Adipocyte (in vitro differentiated cells): ENCODE results near the gene SLC16A12.

ENCODE experiments used
- DNase-seq: peaks from one replicate; pipeline ENCODE4 v3.0.0-alpha.2; 2015; ENCODE audit warnings: low read depth
- H3K27me3 ChIP-seq: replicated peaks from 2 replicates; pipeline ENCODE4 v1.7.0; 2013; ENCODE audit warnings: mild to moderate bottlenecking, low read length, moderate library complexity; ENCODE audit not compliant: control insufficient read depth, insufficient read depth
- H3K36me3 ChIP-seq: 2 replicates; pipeline ENCODE4 v1.7.0; 2013; ENCODE audit warnings: low read length, mild to moderate bottlenecking, moderate library complexity; ENCODE audit not compliant: control insufficient read depth, insufficient read depth, severe bottlenecking
- H3K4me1 ChIP-seq: 2 replicates; pipeline ENCODE4 v1.7.0; 2013; ENCODE audit warnings: mild to moderate bottlenecking, low read length, moderate library complexity; ENCODE audit not compliant: control insufficient read depth, insufficient read depth
- H3K4me3 ChIP-seq: 2 replicates; pipeline ENCODE4 v1.7.0; 2013; ENCODE audit warnings: mild to moderate bottlenecking, low read length, moderate library complexity
- H3K9ac ChIP-seq: 2 replicates; pipeline ENCODE4 v1.7.0; 2013; ENCODE audit warnings: mild to moderate bottlenecking, low read length, moderate library complexity
- H3K9me3 ChIP-seq: 2 replicates; pipeline ENCODE4 v1.7.0; 2013; ENCODE audit warnings: mild to moderate bottlenecking, low read length, moderate library complexity; ENCODE audit not compliant: control insufficient read depth

SLC16A12 gene

DNA sequence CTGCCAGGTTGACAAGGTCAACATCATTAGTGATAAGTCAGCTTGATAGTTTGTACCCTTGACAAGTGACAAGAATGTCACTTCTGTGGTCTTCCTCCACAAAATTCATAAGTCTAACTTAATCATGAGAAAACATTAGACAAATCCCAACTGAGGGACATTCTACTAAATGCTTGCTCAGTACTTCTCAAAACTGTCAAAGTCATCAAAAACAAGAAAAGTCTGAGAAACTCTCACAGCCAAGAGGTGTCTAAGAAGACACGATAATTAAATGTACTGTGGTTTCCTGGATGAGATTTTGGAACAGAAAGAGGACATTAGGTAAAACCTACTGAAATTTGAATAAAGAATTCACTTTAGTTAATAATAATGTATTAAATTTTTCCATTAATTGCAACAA lies 29.8 kb upstream of the SLC16A12 start:
- Histone ChIP-seq H3K27me3 (no peaks in the 10 kb centered on the region), H3K9ac (no peak overlapping the region), H3K36me3 (no peaks in the 10 kb centered on the region), H3K4me3 (no peak overlapping the region), H3K9me3 (no peaks in the 10 kb centered on the region), H3K4me1 (peaks cover 9% of the 10 kb centered on the region)
- no peak for DNase-seq

DNA sequence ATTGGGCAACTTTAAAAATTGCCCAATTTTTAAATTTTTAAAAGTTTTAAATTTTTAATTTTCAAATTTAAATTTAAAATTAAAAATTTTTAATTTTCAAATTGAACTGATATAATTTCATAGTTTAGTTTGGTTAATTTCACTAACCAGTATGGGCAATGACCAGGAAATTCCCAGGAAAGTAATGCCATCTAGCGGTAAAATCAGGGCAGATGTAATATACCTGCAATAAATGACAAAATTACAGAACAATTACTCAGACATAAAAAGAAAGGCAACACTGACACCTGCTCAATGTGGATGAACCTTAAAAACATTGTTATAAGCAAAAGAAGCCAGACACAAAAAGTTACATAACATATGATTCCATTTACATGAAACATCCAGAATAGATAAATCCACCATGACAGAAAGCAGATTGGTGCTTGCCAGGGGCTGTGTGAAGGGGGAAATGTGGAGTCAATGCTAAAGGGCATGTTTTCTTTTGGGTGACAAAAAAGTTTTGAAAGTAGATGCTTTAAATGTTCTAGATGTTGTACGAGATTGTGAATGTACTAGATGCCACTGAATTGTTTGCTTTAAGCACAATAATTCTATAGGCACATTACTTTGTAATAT lies 28.6 kb upstream of the SLC16A12 start:
- Histone ChIP-seq H3K4me3 (no peak overlapping the region), H3K9me3 (no peaks in the 10 kb centered on the region), H3K27me3 (no peaks in the 10 kb centered on the region), H3K36me3 (no peaks in the 10 kb centered on the region), H3K4me1 (peaks cover 9% of the 10 kb centered on the region), H3K9ac (no peak overlapping the region)
- DNase-seq: peak; percentile 81

GRCh38 chr10:89563311-89563710 lies 27.9 kb upstream of the SLC16A12 start:
- H3K27me3 ChIP-seq: no peaks in the 10 kb centered on the region
- H3K36me3 ChIP-seq: no peaks in the 10 kb centered on the region

GRCh38 chr10:89556600-89556999 lies 21.2 kb upstream of the SLC16A12 start:
- Histone ChIP-seq H3K27me3 (peaks cover 3% of the 10 kb centered on the region), H3K36me3 (no peaks in the 10 kb centered on the region), H3K9me3 (no peaks in the 10 kb centered on the region), H3K4me3 (no peak overlapping the region), H3K4me1 (peaks cover 13% of the 10 kb centered on the region), H3K9ac (no peak overlapping the region)
- no peak for DNase-seq

More at GRCh38 chr10:89563311-89563710, 27.9 kb upstream of the SLC16A12 start:
- H3K9ac ChIP-seq: no peak overlapping the region
- no peak overlapping the region for H3K4me3 ChIP-seq
- peaks cover 9% of the 10 kb centered on the region for H3K4me1 ChIP-seq
- DNase-seq: no peak
- no peaks in the 10 kb centered on the region for H3K9me3 ChIP-seq

DNA sequence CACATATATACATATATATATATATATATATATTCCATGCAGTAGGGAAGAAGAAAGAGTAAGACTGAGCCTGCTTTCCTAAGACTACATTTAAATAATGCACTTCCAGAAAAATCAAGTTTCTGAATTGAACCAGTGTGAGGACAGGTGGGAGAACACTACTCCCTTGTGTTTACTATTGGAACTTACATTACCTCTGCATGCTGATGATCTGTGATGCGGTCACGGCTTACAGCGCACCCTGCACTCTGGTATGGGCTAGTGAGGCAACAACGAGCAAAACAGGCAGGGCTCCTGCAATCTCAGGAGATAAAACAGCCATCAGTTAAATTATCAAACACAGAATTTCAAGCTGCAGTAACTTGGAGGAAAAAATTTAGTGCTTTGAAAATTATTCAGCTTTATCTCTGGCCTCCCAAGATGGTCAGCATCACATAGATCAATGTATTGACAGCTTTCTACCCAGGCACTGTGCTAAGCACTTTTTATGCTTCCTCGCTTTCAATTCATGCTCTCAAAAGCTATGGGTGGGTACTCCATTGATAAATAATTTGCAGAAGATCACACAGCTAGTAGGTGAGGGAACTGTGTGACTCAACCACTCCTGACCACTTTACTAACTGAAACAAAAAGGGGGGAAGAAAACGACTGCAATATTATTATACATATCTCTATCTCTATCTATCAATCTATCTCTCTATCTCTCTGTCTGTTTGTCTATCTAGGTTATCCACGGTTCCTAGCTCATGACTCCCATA lies 20.5 kb upstream of the SLC16A12 start:
- Histone ChIP-seq H3K9me3 (no peaks in the 10 kb centered on the region), H3K4me1 (peaks cover 13% of the 10 kb centered on the region), H3K36me3 (no peaks in the 10 kb centered on the region), H3K9ac (no peak overlapping the region), H3K27me3 (peaks cover 3% of the 10 kb centered on the region), H3K4me3 (no peak overlapping the region)
- DNase-seq: peak; percentile 16

GRCh38 chr10:89554433-89554832 lies 19.0 kb upstream of the SLC16A12 start:
- no peaks in the 10 kb centered on the region for H3K9me3 ChIP-seq
- H3K27me3 ChIP-seq: peaks cover 11% of the 10 kb centered on the region
- H3K36me3 ChIP-seq: no peaks in the 10 kb centered on the region
- no peak for DNase-seq
- no peak overlapping the region for H3K9ac ChIP-seq
- peaks cover 13% of the 10 kb centered on the region for H3K4me1 ChIP-seq
- H3K4me3 ChIP-seq: no peak overlapping the region

DNA sequence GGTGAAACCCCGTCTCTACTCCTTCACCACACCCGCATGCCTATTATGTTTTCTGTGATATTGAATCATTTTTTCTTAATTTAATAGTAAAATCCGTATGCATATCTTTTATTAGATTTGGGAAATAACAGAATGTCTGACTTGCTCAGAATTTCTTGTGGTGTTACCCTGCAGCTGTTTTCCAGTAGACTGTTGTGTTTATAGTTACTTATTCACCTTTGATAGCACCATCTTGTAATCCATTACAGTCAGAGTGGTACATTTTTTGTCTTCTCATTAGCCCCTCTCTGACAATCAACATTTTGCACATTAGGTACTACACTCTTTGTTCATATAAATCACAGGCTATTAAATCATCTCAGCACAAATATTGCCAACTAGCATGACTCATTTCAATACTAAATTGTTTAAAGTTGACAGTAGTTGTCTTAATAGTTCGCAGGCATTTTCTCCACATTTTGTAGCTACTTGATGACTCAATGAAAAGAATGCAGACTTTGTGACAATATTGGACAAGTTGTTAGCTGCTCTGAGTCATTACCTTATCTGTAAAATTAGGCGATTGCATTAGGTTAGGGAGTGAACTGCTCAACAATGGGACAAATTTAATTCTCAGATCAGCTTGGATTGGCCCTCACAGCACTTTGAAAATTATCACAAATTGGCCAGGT lies 17.8 kb upstream of the SLC16A12 start:
- no peak overlapping the region for H3K9ac ChIP-seq
- H3K4me1 ChIP-seq: peaks cover 13% of the 10 kb centered on the region
- H3K36me3 ChIP-seq: no peaks in the 10 kb centered on the region
- H3K9me3 ChIP-seq: no peaks in the 10 kb centered on the region
- no peak overlapping the region for H3K4me3 ChIP-seq
- H3K27me3 ChIP-seq: peaks cover 12% of the 10 kb centered on the region
- DNase-seq: peak; percentile 79

GRCh38 chr10:89552213-89552612 lies 16.8 kb upstream of the SLC16A12 start:
- peaks cover 13% of the 10 kb centered on the region for H3K4me1 ChIP-seq
- no peak for DNase-seq
- H3K9me3 ChIP-seq: no peaks in the 10 kb centered on the region
- no peak overlapping the region for H3K9ac ChIP-seq
- H3K27me3 ChIP-seq: peaks cover 12% of the 10 kb centered on the region
- no peaks in the 10 kb centered on the region for H3K36me3 ChIP-seq
- no peak overlapping the region for H3K4me3 ChIP-seq

- no peak for DNase-seq
- no peak overlapping the region for H3K4me3 ChIP-seq
- peaks cover 10% of the 10 kb centered on the region for H3K27me3 ChIP-seq
- H3K4me1 ChIP-seq: peaks cover 13% of the 10 kb centered on the region
- peaks cover 2% of the 10 kb centered on the region for H3K9me3 ChIP-seq
- H3K9ac ChIP-seq: no peak overlapping the region
- no peaks in the 10 kb centered on the region for H3K36me3 ChIP-seq
These were observed 15.1 kb upstream of the SLC16A12 start for GRCh38 chr10:89550509-89550908.

GRCh38 chr10:89549510-89549909 lies 14.1 kb upstream of the SLC16A12 start:
- no peak for DNase-seq
- Histone ChIP-seq H3K9me3 (peaks cover 2% of the 10 kb centered on the region), H3K4me1 (peaks cover 13% of the 10 kb centered on the region), H3K4me3 (no peak overlapping the region), H3K9ac (no peak overlapping the region), H3K27me3 (peaks cover 10% of the 10 kb centered on the region), H3K36me3 (no peaks in the 10 kb centered on the region)

DNA sequence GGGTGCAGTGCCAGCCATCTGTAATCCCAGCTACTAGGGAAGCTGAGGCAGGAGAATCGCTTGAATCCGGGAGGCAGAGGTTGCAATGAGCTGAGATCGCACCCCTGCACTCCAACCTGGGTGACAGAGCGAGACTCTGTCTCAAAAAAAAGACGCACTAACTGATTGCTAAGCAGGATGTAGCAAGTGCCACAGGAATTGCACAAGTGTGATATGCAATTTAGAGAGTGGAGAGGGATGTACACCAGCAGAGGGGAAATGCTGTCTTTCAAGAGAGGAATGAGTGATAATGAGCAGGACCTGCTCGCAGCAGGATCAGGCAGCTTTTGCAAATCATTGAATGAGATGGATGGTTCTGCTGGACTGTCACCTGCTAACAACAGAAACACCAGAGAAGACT lies 13.3 kb upstream of the SLC16A12 start:
- H3K27me3 ChIP-seq: peaks cover 10% of the 10 kb centered on the region
- peaks cover 13% of the 10 kb centered on the region for H3K4me1 ChIP-seq
- H3K4me3 ChIP-seq: no peak overlapping the region
- no peak for DNase-seq
- H3K9me3 ChIP-seq: peaks cover 2% of the 10 kb centered on the region
- H3K36me3 ChIP-seq: no peaks in the 10 kb centered on the region
- no peak overlapping the region for H3K9ac ChIP-seq
